Heart left ventricle (tissue), 13 donors: ENCODE data around the gene PPCDC.

ENCODE experiments used
- CTCF ChIP-seq, 12 donors: fragments of 200-600 bp; sonication (generic) in 4 of 12; IDR thresholded peaks; one replicate each; pipeline versions ENCODE4 v1.5.0 to v1.8.0; 2018 to 2022; ENCODE audit warnings: antibody characterized with exemption in 12 of 12, mild to moderate bottlenecking in 5 of 12
- POLR2A ChIP-seq, 2 donors: fragments of 450-650 bp; IDR thresholded peaks; one replicate each; pipeline ENCODE4 v1.6.1; 2017; ENCODE audit warnings: antibody characterized with exemption in 2 of 2, mild to moderate bottlenecking in 2 of 2, moderate library complexity in 2 of 2
- donor health status: ischemic (EF 13 %, LVEDD 7.1; RV severe dilation, severe dysfunction).
- donor health status: DM: no; HTN: yes; CAD: no.
- donor health status: DM: no; HTN: no; CAD: no.
- donor health status: ischemic (EF 25% LVEDD 6.9; RV normal size, moderate dysfunction).
- donor health status: ischemic (EF 25% LVEDD 5.7; RV mildly dilated, moderate dysfunction).
- donor health status: ischemic (EF 35%, LVEDD 5.7; RV mildly dilated, moderate dysfunction).
- donor health status: nonischemic (EF 11% LVEDD 7.7; RV severe dilation, severe dysfunction).
- donor health status: DM: yes; HTN: yes; CAD: no.
- donor health status: PGD.
- donor health status: ischemic (EF 29% LVEDD 5.4; RV normal size, mild dysfunction).
- donor health status: nonischemic (EF 23%, LVEDD 6.1; RV moderate dilation, normal function).

GRCh38 chr15:75090388-75090734 is 67.0 kb downstream of the PPCDC start:
- TF ChIP-seq CTCF (IDR thresholded peaks at IDR 0.05) (no peak), POLR2A (IDR thresholded peaks at IDR 0.05) (no peak)
